HG02884 (cell line): ENCODE measurements around the gene TCHP.

Source experiments
- ATAC-seq: cut with Tn5 transposase; IDR thresholded peaks from one replicate; pipeline ENCODE4 v1.9.1; 2021; ENCODE audit warnings: mild to moderate bottlenecking, moderate library complexity; ENCODE audit not compliant: unreplicated experiment

The TCHP gene

GRCh38 chr12:109961201-109961600 is 61.1 kb downstream of the TCHP start:
- no peak for ATAC-seq

GRCh38 chr12:109961612-109962011 is 61.5 kb downstream of the TCHP start:
- no peak for ATAC-seq

DNA sequence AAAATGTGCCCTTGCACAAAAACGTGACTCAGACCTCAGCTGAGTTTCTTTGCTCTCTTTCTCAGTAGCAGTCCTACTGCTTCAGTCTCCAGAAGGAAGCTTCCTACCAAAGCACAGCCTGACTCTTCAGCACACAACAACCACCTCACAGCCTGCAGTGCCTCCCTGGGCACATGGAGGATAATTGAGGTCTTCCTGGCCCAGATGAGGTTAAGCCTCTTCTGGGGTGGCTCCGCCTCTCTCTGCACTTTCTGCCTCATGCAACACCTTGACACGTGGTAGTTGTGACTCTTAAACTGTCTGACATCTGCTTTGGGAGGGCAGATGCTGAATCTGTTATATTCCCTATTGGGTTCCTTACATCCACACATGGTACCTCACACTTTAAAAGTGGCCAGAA is 62.3 kb downstream of the TCHP start:
- no peak for ATAC-seq

- ATAC-seq = no peak
Measured at GRCh38 chr12:109963330-109963729, 63.3 kb downstream of the TCHP start.

DNA sequence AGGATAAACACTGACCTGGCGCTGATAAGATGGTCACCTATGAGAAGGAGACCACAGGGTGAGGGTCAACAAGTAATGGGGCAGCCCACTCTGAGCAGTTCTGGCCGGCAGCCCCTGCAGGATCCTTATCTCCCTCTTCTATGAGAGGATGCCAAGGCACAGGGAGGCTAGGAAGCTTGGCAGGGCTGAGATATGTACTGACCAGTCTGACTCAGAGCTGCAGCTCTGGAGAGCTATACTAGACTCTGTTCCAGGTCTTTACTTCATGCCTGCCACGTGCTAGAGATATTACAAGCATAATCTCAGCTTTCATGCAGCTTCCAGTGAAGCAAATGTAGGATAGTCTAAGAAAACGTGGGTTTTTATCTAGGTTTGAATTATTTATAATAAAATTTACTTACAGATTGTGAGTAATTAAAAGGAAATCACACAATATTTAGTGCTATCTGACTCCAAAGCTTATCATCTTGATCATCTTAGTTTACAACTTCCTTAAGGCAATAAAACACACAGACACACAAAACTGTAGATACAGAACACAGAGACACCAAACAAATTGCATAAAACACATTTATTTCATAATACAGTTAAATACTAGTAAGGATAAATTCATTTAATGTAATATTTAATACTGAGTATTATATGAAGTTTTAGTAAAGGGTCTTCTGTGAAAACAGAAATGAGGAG is 63.8 kb downstream of the TCHP start:
- no peak for ATAC-seq

GRCh38 chr12:109966546-109966945 is 66.5 kb downstream of the TCHP start:
- ATAC-seq = no peak

- no peak for ATAC-seq
Measured at GRCh38 chr12:109967383-109968031, 67.4 kb downstream of the TCHP start.
